ENCODE measurements around the gene ENKUR.
A peak's percentile ranks its signal among the peaks of the same experiment; 100 is the strongest.
"Not testable (repeated sequence)": the region's sequence is repeated elsewhere in the genome, so short reads cannot be mapped to it uniquely, and the experiment has no call there.

ENKUR gene

DNA sequence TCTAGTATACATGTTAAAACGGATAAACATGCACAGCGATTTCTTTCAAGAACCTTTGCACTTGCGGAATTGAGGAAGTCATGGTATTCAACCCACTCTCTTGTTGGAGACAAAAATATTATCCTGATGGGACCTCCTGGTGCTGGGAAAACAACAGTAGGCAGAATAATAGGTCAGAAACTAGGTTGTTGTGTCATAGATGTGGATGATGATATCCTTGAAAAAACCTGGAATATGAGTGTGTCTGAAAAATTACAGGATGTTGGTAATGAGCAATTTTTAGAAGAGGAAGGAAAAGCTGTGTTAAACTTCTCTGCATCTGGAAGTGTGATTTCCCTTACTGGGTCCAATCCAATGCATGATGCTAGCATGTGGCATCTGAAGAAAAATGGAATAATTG lies 7.3 kb upstream of the ENKUR start:
- no peak for DNase-seq (ENCODE audit: low read depth, low spot score)

DNA sequence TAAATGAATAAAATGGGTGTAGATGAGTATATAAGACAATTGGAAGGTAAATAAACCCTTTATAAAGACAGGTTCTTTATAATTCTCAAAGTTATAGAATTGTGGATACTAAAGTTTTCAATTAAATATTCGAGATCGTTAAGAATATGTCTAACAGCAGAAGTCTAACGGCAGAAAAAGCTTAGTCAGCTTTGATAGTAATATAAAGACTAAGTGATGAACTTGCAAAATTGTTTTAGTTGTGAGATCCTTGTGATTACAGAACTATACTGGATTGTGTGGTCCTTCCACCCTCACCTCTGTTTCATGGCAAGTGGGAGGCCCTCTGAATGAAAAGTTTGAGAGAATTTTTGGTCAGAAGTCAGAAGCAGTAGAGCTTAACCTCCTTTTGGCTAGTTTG lies 2.7 kb upstream of the ENKUR start:
- no peak for DNase-seq (ENCODE audit: low read depth, low spot score)

DNA sequence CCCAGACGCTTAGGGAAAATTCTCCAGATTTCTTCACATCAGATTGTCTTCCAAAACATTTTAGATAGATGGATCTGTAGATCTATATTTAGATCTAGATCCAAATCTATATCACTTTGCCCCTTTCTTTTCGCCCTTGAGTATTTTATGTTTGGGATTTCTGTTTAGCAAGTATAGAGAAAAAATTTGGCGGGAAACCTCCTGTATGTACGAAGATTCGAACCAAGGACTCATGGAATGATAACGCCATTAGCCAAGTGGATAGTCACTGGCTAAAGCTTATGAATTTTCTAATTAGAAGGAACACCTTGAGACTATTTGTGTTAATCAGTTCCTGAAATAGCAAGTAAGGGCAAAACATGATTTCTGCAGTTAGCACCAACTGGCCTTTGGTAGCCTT lies 1.7 kb upstream of the ENKUR start:
- no peak for DNase-seq (ENCODE audit: low read depth, low spot score)

DNA sequence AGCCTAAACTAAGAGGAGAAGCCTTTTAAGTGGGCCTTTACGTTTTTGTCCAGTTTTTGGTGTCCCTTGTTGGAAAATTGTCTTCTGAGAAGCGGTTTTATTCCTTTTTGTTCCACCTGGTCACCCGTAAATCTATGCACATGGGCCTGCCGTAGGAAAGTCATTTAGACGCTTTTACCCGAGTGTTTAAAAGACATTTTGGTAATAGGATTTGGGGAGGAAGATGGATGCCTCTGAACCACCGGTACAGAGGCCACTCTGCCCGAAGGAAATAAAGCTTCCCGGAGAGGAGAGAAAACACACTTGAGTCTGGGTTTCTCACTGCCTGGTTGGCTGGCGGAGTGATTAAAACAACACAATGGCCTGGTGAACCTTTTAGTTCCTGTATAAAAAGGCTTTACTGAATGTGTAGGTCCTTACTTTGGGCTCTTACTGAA lies 1.2 kb upstream of the ENKUR start:
- no peak for DNase-seq (ENCODE audit: low read depth, low spot score)

DNA sequence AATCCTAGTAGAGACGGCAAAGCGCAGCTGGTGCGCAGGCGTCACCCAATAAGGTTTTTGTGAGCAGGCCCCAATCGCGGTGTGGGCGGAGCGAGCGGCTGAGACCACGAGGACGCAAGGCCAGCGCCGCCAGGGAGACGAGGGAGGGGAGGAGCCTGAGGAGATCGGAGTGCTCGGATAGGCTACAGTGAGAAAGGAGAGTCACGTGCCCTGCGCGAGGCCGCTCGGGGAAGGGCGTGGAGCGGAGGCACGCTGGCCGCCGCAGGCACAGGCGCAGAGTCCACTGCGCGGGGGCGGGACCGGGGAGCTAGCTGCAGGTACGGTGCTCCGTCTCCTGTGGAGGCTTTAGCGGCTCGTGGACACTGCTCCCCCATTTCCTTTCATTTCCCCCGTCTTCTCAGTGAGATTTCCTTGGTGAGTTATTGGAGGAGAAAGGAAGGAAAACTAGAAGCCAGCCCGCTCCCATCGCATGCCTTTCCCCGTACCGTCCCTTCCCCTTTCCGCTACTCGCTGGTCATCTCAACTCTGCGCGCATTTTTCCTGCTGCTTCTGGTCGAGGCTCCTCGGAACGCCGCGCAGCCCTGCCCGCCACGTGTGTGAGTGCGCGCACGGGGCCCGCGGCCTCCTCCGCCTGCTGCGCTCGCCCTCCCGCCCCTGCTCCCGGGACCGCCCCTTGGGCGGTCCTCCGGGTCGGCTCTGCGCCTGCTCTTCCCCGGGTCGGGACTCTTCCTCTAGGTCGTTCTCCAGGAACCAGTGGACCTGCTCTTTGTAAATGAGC lies 607 bp upstream of the ENKUR start, which contains the start of gene THNSL1:
TSS of gene THNSL1 (plus strand) at position 237 of the 778 bp plus-strand sequence. CDS start 6,612 bp downstream, outside the sequence.
- DNase-seq (ENCODE audit: low read depth, low spot score): peak; percentile 100

DNA sequence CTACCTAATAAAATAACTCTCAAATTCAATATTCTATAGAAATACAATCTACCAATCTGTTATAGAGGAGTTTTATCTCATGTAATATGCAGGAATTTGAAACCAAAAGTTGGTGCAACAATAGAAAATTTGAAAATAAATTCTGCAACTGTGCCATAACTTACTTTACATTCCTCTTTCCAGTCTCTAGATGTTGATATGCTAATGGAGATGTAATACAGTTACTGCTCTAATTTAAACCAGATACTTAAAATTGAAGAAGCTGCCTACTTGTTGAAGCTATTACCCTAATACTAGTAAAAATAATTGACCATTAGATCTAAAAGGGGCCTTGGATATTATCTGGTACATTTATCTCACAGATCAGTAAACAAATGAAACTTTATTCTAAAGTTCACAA lies 1.4 kb downstream of the ENKUR start:
- no peak for DNase-seq (ENCODE audit: low read depth, low spot score)

DNA sequence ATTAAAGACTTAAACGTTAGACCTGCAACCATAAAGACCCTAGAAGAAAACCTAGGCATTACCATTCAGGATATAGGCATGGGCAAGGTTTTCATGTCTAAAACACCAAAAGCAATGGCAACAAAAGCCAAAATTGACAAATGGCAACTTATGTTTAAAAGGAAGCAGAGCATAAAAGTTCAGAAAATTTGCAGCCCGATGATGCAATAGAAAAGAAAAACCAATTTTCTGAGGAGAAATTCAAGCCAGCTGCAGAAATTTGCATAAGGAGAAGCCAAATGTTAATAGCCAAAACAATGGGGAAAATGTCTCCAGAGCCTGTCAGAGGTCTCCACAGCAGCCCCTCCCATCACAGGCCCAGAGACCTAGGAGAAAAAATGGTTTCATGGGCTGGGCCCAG lies 4.4 kb downstream of the ENKUR start:
- DNase-seq (ENCODE audit: low read depth, low spot score): not testable (repeated sequence)

DNA sequence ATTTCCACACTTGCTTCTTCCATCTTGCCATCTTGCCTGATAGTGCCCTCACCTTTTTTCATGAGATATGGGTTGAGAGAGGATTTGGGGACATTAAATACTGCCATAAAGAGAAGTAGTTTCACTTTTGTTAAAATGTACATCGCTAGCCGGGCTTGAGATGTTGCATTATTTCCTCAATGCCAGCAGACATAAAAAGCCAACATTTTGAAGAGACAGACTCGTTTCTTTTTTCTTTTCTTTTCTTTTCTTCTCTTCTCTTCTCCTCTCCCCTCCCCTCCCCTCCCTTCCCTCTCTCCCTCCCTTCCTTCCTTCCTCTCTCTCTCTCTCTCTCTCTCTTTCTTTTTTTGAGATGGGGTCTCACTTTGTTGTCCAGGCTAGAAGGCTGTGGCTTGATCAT lies 17.9 kb downstream of the ENKUR start:
- DNase-seq (ENCODE audit: low read depth, low spot score): no peak

DNA sequence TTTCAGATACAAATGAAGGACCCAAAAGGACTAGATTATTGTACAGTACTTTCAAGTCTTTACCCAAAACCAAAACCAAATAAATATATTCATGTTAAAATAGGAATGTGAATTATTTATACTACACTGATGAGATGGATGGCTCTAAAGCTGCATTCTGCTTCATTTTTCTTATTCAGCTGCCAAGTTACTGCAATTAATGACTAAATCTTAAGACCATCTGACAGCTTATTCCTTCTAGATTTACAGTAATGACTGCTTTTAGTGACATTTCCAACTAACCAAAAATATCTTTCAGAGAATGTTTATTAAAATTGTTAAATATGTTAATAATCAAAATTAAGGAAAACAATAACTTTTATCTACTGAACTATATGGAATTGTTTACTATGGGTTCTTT lies 20.9 kb downstream of the ENKUR start:
- no peak for DNase-seq (ENCODE audit: low read depth, low spot score)

DNA sequence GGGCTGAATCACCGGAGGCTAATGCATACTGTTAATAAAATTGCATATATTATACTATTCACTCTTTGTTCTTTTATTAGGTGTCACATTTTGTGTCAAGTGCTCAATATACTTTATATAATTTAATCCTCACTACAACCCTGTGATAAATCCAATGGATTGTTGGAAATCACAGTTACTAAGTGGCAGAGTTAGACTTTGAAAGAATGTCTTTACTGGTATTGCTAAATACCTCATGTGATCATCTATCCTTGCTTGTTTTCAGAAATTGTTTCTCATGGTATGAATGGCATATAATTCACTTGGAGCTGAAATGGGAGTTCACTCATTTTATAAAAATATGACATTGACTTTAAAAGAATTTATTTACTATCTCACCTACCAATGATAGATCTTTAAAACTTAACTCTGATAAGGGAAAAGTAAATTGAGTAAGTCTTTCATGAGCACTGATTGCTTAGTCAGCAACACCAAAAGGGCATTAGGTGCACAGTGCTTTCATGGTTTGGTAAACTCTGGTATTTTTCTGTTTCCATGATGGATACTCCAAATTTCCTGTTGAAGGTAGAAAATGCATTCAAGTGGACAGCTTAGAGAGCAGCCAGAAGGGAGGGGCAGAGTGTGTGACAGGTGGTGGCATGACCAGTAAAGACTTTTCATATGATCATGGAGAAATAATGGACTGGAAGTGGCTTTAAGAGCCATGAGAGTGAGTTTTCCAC lies 22.6 kb downstream of the ENKUR start:
- no peak for DNase-seq (ENCODE audit: low read depth, low spot score)

DNA sequence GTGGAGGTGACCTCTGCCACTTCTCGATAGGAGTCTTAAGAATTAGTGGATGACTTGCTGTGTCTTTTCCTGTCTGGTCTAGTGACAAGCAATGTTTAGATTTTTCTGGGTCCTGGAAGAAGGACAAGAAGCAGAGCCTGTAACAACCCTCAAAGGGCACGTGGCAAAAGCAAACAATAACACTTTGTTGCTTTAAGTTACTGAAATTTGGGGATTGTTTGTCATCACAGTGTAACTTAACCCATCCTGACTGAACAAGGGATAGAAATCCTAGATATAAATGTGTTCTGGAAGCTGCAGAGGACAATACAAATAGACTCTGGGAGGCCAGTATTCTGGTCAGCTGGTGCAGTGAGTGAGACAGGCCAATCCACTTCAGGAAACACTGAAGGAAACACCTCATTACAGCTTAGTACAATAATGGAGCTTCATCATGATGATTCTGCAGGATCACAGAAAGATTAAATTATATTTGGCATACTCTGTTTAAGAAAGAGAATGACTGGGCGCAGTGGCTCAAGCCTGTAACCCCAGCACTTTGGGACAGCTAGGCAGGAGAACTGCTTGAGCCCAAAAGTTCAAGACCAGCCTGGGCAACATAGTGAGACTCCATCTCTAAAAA lies 23.3 kb downstream of the ENKUR start:
- no peak for DNase-seq (ENCODE audit: low read depth, low spot score)

DNA sequence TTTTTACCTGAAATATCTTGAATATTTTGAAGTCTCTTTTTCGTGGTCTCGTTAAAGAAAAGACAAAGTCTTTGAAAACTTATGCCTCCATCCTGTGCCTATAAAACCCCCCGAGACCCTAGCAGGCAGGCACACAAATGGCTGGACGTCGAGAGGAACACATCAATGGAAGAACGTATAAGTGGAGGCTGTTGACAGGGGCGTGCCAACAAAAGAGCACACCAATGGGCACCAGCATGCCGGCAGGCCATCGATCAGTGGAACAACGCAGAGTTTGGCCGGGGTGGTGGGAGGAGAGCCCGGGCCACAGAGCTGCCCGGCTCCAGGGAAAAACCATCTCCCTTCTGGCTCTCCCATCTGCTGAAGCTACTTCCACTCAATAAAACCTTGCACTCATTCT lies 24.7 kb downstream of the ENKUR start:
- DNase-seq (ENCODE audit: low read depth, low spot score): no peak

DNA sequence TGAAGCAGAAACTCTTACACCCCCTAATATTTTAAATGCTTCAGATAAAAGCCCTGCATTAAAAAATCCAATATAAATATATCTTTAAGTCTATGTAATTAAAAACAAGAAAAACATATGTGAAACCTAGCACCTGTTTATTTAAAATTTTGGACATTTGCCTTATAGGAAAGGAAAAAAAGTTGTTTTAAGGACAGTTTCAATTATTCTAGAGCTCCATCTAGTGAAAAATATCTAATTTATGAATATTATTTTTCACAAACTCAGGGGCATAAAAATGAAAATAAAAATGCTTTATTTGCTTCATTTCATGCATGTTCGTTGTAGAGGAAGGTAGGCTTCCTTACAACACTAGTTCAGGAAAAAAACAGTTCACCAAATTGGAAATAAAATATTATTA lies 26.1 kb downstream of the ENKUR start:
- DNase-seq (ENCODE audit: low read depth, low spot score): no peak

DNA sequence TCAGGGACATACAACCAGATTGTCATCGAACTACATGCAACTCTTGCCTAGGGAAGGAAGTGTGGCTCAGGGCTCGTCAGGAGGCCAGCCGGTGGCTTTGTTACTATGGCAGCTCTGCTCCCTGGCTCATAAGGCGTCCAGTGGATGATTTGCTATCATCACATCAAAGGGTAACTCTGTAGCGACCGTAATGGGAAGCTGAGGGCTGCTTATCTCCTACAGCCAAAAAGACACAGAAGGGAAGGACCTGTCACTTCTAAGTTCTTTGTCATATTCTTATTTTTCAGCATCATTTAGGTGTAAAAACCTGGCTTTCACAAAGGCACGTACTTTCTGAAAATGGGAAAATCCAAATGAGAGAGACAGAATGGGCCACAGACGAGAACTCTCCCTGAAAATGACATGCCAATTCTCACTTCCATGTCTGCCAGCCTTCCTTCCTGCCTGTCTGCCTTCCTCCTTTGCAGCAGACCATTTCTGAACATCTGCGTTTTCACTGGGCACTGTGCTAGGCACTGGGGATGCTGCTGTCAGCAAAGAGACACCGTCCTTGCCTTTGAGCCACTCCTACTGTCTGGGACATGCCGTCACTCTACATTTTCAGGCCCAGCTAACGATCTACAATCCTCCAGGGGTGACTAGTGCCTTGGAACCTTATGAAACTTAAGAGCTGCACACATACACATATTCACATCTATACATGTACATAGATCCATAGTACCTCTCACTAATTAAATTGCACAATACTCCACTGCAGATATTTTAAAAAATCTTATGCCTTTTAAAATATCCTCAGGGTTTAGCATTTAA lies 26.9 kb downstream of the ENKUR start:
- no peak for DNase-seq (ENCODE audit: low read depth, low spot score)

DNA sequence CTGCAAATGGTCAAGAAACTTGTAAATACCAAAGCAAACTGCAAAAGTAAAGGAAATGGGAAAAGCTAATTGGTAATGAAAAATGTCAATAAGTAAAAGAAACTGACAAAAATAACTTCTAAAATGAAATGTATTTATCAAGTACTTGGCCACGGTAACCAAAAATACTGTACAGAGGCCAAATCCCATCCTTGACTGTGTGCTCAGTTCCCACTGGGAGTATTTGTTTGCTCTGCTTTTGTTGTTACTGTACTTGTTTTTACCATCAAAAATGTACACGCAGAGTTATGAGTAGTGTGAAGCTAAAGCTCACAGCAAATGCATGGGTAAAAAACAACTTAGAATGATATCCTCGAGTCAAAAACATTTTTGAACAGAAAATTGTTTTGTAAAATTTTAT lies 31.1 kb downstream of the ENKUR start:
- DNase-seq (ENCODE audit: low read depth, low spot score): no peak

DNA sequence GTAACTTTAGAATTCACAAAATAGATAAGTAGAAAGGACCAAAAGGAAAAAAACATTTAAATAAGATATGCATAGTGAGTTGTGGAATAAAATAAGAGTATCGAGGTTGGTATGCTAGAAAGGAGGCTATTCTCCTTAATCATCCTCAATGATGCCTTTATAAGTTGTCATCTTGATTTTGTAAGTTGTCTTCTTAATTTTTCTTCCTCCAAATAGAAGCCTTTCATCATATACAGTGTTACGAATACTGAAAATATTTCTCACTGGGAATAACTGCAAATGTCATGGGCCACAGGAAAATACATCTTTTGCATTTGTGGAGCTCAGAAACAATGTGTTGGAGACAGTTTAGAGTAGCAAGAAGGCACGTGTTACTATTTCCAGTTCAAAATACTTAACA lies 32.0 kb downstream of the ENKUR start:
- DNase-seq (ENCODE audit: low read depth, low spot score): no peak

DNA sequence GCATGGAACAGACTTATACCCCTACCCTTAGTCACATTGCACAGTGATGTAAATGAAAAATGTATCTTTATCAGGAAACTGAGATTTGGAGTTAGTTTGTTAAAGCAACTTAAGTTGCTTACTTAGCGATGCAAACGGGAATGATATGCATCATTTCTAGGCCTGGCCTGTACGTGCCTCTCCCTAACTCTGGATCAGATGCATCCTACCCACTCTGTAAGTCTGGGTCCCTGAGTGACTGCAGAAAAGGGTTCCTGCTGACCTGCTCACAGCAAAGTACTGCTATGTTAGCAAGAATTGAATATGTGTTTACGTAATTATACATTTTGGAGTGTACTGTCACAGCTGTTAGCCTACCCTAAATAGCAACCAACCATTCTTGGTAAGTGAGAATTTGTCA lies 32.8 kb downstream of the ENKUR start:
- no peak for DNase-seq (ENCODE audit: low read depth, low spot score)

DNA sequence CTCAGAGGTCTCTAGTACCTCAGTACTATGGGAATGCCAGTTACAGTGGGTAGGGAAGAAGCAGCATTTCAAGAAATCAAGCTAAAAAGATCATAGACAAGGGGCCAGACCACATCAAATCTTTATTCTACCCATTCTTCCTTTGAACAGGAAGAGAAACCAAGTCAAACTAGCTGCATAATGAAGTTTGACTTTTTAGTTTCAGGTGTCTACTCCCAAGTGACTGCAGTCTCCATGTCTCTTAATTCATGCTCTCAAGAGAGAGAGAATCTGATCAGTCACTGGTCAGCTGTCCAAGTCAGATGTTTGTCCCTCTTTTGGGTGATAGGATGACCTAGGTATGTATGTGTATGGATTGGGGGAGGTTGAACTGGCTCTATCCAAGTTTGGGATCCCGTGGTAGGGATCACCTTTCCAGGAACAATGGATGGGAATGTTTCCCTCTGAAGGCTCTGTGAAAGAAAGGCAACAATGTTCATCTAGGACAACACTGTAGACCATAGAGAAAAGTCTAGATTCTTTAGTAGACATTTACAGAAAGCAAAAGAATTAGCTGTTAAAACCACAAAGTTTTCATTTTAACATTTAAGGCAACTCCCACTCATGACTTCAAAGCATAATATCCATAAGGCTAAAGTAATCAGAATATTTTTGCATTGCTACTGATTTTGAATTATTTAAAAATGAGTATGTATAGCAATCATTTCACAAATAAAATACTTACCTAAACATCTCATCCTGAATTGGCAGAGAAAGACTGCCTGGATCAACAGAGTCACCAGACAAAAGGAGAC lies 33.4 kb downstream of the ENKUR start:
- DNase-seq (ENCODE audit: low read depth, low spot score): no peak

DNA sequence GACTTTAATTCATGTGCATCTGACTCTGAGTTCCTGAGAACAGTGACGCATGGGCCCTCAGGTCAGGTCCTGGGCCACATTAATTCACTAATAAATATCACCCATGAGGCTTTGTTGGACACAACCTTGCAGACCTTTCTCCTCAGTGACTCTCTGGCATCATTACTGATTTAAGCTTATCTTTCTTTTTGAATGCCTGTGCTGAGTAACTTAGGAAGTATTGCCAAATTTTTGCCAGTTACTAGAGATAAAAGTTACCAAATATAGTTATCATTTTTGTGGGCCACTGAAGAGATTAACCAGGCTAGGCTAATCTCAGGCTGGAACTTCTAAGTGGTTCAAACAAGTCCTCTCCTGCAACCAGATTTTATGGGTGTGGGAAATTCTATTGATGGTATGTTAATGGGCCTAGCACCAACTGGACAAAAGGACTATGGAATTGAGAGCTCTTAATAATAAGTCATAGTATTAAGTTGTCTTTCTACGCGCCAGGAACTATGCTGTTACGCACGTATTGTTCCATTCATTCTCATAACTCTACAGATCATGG lies 34.7 kb downstream of the ENKUR start:
- peak; percentile 17 for DNase-seq (ENCODE audit: low read depth, low spot score)

DNA sequence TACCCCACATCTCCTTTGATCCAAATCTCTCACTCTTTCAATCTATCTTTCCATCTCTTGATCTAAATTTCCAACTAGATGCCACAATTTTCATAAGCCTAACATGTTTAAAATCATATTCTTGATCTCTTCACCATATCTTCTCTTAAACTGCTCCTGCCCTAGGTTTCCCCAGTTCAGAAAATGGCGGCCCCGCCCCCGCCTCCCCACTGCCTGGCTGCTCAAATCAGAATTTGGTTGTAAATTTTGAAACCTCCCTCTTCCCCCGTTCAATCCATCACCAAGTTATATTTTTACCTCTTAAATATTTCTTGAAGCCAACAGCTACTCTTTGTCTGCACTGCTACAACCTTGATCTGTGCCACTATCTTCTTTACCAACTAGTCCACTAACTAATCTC lies 36.3 kb downstream of the ENKUR start:
- no peak for DNase-seq (ENCODE audit: low read depth, low spot score)

DNA sequence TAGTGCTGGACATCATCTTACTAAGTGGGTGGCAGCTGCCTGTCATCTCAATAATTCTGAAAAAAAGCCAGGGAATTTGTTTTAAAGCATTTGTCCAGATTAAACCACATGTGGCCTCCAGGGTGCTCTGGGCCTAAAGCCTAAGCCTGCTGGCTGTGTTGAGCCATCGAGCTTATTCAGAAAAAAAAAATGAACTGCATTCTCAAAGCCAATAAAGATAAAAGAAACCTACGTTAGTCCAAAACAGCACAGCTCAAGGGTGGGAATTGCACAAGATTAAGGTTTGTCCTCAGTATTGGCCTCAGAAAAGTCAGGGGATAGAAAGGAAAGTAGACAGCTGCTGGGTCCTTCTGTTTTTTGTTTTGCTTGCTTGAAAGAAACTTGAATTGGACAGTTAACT lies 41.0 kb downstream of the ENKUR start:
- DNase-seq (ENCODE audit: low read depth, low spot score): peak; percentile 55
